GM11168 (cell line): ENCODE measurements around the gene FOXL3.
"Not testable (repeated sequence)": the region's sequence is repeated elsewhere in the genome, so short reads cannot be mapped to it uniquely, and the experiment has no call there.

Experiments used
- in situ Hi-C: fragments of 300-500 bp; cut with MboI; formaldehyde crosslinking; loops from one replicate; pipeline ENCODE4 v1.12.0; 2022; ENCODE audit warnings: low sequenced_read_pairs; ENCODE audit not compliant: unreplicated experiment

FOXL3 gene

DNA sequence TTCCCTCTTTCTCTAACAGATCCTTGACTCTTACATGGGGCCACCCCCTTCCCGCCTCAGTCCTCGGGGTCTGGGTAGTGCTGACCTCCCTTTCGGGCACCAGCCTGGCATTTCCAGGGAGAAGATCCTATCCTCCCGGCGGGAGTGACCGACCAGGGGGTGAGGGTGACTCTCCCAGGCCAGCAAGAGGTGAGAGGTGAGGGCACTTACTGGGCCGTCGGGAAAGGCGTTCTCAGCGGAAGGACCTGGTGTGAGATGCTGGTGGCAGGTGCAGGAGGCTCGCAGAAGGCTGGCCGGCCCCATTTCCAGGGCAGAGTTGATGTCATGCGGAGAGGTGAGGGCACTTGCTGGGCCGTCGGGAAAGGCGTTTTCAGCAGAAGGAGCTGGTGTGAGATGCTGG is 4.2 kb upstream of the FOXL3 start:
- in situ Hi-C loops = no loop called here

GRCh38 chr7:286266-286665 is 3.7 kb upstream of the FOXL3 start:
- in situ Hi-C loops = no loop called here

GRCh38 chr7:288671-289101 is 1.3 kb upstream of the FOXL3 start:
- in situ Hi-C loops = no loop called here

DNA sequence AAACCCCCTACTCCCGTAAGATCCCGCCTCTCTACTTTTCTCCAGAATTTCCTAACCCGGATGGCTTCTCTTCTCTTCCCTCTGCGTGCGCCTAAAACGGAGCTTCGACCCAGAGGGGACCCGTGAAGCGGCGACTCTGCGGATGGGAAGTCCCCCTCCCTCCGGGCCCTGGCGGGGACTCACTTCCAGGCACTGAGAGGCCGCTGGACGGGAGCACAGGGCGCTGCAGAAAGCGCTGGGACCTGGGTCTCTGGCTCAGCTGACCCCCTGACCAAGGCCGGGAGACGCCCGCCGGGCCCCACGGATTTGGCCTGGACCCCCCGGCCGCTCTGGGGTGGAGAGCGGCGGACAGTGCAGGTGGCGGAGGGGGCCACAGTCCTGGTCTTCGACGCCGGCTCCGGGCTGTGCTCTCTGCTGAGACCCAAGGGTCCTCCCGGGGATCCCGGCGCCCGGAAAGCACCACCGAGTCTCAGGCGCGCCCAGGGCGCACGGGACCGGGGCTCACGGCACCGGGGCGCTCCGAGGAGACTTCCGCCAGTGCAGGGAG is 688 bp upstream of the FOXL3 start:
- in situ Hi-C loops = no loop called here

GRCh38 chr7:290554-291372 is 793 bp downstream of the FOXL3 start:
- in situ Hi-C loops = no loop called here

- in situ Hi-C loops = no loop called here
Measured at GRCh38 chr7:291373-292092, 1.6 kb downstream of the FOXL3 start.

DNA sequence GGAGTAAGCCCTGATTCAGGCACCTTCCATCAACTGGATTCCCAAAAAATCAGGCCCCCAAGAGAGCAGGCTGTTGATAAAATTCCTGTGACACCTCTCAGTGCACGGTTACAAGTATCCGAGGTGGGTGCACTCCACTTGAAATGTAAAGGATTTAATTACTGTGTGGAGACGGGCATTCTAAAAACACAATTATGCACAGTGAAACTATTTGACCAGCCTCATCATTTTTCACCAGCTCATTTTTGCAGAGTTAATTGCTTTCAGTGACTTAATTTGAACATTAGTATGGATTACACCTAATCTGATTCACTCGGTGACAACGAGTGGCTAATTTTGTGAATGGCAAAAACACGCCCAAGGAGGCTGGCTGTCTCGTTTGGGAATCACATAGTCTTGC is 2.3 kb downstream of the FOXL3 start:
- in situ Hi-C loops = no loop called here

DNA sequence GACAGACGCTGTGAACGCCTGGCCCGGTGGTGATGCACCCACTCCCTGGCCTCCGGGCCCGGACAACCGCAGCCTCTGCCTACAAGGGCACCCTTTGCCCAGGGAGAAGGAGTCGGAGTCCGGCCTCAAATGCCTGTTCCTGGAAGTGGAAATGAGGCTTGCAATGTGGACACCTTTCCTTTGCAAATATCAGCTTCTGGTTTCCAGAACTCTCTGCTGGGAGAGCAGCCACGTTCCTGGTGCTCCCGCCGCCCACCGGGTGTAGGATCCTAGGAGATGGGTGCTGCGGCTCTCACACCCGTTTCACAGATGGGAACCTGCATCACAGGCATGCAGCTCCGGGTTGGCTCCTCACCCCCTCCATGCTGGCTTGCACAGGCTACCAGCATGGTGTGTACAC is 2.9 kb downstream of the FOXL3 start:
- in situ Hi-C loops = no loop called here

GRCh38 chr7:293681-294439 is 3.9 kb downstream of the FOXL3 start:
- in situ Hi-C loops = no loop called here

DNA sequence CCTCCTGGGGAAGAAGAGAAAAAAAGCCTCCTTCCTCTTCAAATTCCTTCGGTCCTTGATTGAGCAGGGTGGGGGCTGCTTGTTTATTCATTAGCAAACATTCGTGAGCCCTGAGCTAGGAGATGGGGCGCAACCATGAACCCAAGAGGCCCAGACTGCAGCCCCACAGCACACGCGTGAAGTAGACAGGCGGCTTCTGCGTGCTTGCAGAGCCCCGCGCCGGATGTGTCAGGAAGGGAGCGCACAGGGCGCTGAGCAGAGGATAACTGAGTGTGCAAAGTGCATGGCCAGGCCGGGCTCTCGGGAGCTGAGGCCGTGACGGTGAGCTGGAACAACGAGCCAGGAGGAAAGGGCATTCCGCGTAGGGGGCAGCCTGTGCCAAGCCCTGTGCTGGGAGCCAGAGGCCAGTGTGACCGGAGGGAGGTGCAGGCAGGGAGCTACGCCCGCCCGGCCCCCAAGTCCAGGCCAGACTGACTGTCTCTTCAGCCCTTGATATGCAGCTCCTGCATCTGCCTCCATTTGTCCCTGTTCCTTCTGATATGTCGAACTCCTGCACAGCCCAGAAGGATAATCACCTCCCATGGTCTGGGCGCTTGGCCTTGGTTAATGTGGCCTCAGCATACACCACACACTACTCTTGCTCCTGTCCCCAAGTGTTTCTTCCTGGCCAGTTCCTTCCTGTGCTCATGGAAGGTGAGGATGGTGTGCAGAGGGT is 4.6 kb downstream of the FOXL3 start:
- in situ Hi-C loops = no loop called here

GRCh38 chr7:295155-296154 is 5.5 kb downstream of the FOXL3 start:
- in situ Hi-C loops = no loop called here

GRCh38 chr7:296373-296945 is 6.5 kb downstream of the FOXL3 start:
- in situ Hi-C loops = no loop called here

DNA sequence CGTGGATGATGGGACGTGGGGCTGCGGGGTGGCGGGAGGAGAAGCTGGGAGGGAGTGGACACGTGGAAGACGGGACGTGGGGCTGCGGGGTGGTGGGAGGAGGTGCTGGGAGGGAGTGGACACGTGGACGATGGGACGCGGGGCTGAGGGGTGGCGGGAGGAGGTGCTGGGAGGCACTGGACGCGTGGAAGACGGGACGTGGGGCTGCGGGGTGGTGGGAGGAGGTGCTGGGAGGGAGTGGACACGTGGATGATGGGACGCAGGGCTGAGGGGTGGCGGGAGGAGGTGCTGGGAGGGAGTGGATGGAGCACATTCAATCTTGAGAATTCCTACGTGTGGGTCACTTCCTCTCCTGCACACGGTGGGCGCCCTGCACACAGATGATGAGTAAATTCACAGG is 7.2 kb downstream of the FOXL3 start:
- in situ Hi-C loops = not testable (repeated sequence)

- in situ Hi-C loops = no loop called here
Measured at GRCh38 chr7:297611-298374, 7.8 kb downstream of the FOXL3 start.

DNA sequence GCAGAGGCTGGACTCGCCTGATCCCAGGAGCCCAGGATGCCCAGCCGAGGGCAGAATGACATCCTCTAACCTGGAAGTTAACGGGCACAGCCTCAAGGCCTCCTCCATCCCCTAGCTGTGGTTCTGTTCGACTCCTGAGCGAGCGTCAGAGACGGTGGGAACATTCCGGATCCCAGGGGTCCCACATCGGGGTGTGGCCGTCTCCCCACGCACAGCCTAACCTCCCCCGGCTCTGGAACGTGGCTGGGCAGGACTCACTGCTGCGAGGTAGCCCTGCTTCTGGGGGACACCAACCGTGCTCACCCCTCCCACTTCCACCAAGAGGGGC is 8.4 kb downstream of the FOXL3 start:
- in situ Hi-C loops = no loop called here

GRCh38 chr7:298743-299142 is 8.8 kb downstream of the FOXL3 start:
- in situ Hi-C loops = no loop called here

DNA sequence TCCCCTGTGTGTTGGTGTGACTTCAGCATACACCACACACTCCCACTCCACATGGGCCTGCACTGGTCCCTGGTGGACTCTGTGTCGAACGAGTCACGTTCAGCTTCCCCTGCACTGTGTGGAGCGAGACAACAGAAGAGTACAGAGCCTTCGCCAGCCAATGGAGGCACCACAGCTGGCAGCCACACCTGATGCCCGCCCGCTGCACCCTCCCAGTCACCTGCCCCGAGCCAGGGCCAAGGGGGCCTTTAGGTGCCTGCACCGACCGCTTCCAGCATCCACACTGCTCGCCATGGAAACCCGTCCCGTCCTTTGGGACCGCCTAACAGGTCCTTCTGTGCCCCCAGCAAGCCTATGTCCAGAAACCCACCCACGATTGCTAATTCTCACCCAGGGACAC is 9.2 kb downstream of the FOXL3 start:
- in situ Hi-C loops = no loop called here

DNA sequence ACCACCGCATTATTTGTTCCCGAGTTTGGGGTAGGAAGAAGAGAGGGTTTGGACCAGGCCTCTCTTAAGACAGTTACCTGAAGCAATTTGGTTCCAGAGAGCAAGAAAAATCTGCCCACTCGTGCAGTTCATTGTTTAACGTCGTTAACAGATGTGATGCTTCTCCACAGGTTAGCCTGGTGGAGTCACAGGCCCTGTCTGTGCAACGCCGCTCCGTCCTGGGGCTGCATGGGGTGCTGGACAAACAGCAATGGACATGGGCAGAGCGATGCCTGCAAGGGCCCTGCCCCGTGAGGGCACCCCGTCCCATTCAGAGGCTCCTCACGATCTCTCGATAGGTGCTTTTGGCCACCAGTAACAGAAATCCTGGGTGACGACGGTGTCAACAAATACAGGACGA is 9.7 kb downstream of the FOXL3 start:
- in situ Hi-C loops = no loop called here
